Measurements from ENCODE around the gene ROR2.

ROR2 gene

DNA sequence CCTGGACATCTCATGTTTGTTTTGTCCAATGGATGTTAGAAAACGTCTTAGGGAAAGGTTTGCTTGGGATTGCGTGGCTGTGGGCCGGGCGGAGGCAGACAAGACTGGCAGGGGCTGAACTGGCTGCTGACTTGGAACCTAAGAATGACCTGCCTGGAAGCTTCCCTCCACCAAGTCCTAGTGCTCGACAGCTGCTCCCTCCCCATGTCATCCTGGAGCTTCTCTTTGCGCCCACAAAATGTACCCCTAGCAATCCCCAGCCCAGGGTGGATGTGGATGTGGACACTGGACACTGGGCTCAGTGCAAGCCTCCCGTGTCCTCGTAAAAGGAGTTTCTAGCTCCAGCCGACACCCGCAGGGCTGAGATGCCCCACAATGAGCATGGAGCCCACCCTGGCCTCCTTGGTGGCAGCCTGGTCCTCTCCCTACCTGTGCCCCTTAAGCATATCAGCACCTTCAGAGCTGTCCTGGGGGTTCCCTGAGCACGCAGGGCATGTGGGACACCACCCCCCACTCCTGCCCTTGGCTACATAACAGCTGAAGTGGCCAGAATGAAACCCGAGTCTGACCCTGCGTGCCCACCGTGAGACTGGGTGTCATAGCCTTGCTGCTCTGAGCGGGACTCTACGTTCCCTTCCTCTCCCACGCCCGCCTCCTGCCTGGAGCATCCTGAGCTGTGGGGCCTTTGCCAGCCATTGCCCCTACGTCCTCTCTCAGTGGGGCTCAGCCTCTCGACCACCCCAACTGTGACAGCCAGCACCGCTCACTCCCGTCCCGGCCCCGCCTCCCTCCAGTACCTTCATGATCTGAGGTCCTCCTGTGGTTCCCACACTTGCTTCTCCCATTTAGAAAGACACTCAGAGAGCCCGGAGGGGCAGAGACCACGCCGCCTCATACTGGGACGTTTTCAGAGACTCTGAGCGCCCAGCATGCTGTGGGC lies 180.8 kb downstream of the ROR2 start:
- no peak for DNase-seq

DNA sequence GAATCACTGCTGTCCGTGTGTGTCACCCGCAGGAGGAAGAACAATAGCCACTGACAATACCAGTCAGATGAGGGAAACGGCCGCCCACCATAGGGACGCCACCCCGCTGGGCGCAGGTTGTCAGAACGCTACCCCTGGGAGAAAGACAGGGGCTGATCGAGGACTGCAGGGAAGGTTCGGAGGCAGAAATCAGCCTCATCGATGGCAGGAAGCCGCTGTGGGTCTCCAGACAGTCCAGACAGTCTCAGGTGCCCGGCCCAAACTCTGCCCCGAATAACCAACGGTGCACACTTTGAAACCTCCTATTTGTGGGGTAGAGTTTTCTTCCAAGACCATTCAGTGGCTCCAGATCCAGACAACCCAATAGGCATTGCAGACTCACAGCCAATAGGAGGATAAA lies 181.5 kb downstream of the ROR2 start:
- DNase-seq = no peak

DNA sequence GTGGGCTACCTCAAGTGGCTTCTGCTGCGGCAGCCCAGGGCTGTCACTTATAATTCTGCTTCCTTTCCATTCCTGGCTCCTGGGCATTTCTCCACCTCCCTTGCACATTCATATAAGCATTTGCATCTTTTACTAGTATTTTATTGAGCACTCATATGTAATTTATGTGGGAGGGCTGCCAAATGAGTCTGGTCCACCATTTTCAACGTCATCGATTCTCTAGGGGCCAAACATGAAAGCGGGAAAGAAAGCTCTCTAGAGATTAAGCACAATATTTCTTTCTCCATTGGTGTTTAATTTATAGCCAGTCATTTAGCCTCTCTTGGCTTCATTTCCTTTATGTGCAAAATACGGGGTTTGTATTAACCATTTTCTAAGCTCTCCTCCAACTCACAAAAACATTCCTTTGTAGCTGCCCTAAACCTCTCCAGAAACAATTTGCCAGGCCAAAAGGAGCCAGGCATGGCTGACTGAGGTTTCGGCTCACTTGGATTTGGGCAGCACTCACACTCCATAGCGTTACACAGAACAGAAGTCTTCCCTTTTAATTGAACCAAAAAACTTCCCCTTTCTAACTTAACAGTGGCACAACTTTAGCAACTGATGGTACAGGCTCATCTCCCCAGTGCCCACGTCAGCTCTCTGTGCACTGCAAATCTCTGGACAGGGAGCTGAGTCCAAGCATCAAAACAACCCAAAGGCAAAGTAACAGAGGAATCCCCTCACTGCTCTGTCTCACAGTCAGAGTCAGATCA lies 183.5 kb downstream of the ROR2 start:
- DNase-seq = no peak

DNA sequence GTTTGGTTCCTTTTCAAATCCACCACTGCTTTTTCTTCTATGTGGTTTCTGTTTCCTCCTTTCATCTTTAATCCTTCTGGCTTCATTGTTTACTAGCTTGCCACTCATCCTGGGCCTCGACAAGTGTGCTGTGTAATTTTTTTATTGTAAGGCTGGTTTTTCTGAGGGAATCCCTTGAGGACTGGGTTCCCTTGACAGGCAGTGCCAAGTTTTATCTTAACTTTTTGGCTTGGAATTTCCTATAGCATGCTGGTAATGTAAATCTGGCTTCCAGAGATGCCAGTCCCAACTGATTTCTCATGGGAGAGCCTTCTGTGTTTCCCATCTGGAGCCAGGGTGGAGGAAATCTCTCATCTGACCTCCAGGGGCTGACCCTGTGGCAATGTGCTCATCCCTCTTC lies 184.7 kb downstream of the ROR2 start:
- no peak for DNase-seq

DNA sequence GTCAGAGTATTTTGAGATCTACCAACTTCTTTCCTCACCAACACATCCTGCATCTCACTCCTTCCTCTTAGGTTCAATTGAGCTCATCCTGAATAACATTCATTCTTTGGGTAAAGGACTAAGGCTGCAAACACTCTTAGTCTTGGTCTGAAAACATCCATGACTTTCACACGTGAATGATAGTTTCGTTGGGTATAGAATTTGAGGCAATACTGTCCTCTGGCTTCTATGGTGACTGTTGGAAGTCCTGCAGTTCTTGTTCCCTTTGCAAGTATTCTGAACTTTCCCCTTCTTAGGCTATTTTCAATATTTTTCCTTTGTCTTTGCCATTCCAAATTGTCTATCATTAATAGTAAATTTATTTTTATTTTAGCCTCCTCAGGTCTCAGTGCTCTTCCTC lies 185.4 kb downstream of the ROR2 start:
- no peak for DNase-seq

DNA sequence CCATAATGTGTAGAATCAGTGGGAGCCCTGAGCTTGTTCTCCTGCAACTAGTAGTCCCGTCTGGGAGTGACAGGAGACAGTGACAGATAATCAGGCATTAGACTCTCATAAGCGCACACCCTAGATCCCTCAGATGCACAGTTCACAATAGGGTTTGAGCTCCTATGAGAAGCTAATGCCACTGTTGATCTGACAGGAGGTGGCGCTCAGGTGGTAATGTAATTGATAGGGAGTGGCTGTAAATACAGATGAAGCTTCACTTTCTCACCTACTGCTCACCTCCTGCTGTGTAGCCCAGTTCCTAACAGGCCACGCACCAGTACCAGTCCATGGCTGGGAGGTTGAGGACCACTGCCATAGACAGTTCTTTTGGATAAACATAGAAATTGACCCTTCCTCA lies 188.7 kb downstream of the ROR2 start:
- DNase-seq = no peak

DNA sequence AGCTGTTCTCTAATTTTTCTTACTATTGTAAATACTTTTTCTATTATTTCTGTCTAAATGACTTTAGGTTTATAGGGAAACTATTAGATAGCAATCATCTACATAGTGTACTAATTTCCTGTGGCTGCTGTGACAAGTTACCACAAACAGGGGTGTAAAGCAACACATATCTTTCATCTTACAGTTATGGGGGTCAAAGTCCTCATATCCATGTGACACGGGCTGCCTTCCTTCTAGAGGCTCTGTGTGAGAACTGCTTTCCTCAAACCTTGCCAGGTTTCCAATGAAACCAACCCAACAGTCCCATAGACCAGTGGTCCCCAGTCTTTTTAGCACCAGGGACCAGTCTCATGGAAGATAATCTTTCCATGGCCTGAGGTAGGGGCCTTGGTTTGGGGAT lies 189.1 kb downstream of the ROR2 start:
- DNase-seq = no peak

DNA sequence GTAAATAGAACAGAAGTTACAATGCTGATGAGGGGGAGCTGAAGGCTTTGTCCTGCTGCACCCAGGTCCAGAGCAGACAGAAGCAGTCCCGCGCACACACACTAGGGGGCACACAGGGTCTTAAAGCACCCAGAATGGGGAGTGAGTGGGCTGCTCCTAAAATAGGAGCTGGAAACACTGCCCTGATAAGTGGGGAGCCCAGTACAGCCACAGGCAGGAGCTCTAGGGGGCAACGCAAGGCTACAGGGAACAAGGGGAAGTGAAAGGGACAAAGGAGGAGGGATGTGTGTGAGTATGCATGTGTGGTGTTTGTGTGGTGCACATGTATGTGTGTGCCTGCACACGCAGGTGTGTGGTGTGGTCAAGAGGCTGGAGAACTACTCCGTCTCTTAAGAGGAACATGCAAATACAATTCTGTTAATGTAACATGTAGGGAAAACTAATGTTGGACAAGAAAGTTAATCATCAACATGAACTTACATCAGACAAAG lies 191.5 kb downstream of the ROR2 start:
- DNase-seq = peak; percentile 39 to 43

DNA sequence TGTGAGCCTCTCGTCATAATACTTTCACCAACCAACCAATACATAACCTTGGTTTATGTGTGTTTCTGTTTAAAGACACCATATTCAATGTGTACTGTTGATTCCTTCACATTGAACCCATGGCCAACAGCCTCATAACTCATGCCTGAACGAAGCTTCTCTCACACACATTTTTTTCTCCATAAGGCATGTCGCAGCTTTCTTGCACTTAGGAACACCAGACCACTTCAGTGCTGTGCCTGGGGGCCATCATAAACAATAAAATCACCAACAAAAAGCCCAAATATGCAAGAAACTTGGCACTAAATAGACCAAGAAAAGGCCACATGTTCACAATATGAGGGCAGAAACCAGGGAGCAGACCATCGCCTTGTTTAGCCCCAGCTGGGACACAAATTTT lies 192.2 kb downstream of the ROR2 start:
- no peak for DNase-seq

DNA sequence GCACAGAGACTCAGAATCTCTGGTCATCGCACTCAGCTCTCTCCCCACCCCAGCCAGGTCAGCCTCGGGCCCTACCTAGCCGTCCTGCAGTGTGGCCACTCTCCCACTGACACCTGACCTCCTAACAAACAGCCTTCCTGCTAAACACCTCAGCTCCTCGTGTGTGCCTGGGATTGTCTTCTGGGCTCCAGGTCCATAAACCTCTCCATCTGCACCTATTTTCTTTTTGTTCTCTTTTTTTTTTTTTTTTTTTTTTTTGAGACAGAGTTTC lies 193.6 kb downstream of the ROR2 start:
- no peak for DNase-seq

DNA sequence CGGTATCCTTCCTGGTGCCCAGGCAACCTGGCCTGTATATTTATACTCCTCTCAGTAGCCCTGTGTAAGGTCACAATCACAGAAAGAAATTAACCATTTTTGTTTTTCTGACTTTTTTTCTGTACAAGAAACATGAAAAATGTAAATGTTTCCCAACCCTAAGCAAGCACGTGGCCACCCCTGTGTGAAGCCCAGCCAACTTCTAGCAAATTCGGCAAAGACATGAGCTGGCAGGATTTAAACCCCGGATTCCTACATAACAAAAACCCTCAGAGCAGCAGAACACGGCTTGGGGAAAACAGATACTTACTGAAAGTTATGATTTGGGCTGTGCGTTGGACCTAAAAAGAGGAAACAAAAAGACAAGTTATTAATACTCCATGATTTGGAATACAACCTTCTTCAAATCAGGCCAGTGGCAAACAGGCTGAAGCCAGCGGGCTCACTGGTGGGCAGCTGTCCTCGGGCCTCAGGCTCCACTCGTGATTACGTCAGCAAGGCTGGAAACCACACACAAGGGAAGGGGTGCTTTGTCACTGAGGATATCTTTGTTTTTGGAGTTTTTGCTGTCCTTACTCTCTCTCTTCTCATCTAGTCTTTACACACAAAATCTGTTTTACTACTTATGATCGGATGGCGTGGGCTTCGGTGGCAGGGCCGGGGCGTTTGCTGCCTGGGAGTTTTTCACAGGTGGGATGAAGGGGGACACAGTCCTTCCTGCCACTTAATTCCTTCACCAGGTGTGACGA lies 194.1 kb downstream of the ROR2 start:
- DNase-seq = no peak

DNA sequence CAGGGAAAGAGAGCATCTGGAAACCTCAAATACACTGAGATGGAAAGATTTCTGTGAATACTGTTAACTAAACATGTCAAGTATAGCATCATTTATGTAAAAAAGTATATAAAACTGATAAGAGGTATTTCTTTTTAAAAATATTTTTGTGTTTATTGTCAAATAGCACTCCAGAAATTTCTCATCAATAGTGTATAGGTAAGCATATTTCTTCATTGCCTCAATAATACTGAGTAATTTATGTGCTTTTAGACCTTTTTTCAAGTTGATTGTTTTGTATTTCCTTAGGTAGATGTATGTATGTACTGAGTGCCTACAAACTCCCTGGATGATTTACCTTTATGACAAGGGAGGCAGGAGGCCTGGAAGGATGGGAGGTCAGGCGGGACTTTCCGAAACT lies 196.3 kb downstream of the ROR2 start:
- no peak for DNase-seq

DNA sequence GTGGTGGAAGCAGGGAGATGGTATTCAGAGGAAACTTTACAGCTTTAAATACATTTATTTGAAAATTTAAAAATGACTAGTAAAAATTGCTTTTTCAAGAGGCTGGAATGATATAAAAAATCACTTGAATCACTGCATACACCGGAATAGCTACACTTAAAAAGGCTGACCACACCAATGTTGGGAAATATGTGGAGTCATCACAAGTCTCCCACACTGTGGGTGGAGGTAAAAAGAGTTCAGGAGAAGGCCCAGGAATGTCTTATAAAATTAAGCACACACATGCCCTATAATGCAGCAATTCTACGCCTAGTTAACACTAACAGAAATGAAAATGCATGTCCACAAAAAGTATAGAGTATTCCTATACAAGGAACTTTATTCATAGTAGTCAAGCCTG lies 198.1 kb downstream of the ROR2 start:
- no peak for DNase-seq

DNA sequence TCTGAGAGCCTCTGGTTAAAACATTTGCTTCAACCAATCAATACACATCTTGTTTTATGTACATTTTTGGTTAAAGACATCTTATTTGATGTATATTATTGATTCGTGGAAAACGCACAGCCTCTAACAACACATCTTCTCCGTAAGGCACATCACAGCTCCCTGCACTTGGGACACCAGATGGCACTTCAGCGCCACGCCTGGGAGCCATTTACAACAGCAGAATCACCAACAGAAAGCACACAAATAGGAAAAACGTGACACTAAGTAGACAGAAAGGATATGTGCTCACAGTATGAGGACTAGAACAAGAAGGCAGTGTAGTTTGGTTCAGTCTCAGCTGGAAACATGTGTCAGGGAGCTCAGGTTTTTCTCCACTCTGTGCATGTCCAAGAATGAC lies 199.7 kb downstream of the ROR2 start:
- DNase-seq = no peak

DNA sequence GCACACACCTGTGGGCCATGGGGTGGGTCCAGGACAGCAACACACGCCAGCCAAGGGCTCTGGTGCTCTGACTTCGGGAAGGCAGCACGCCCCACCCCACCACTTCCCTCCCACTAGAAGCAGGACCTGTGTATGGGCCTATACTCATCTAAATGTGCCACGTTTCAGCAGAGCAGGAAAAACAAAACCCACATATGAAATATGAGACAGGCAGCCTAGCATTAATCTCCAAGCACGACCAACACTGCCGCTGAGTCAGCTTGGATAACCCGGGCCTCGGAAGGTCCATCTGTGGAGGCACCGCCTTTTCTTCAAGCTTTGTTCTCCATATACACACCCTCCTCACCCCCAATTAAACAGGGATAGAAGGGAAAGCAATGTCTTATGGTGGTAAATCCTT lies 203.1 kb downstream of the ROR2 start:
- DNase-seq = no peak

DNA sequence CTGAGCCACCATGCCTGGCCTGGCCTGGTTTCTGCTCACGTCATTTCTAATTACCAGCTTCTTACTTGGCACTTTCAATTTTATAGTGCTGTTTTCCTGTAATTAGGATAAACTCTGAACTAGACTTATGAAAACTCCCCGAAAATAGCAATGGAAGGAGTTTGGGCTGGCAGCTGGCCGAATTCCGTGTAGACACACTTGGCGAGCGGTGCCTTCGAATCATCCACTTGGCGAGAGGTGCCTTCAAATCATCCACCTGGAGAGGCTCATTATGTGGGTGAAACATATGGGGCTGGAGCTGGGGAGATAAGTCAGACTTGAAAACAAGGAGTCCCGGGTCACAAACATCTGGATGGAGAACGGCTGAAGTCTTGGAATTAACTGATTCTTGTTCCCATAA lies 203.7 kb downstream of the ROR2 start:
- DNase-seq = no peak

DNA sequence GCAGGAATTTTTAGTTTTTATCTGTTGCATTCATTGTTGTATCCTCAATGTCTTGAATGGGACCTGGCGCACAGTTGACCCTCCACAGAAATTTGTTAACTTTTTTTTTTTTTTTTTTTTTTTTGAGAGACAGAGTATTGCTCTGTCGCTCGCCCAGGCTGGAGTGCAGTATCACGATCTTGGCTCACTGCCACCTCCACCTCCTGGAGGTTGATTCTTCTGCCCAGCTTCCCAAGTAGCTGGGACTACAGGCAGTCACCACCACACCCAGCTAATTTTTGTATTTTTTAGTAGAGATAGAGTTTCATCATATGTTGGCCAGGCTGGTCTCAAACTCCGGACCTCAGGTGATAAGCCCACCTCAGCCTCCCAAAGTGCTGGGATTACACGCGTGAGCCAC lies 205.9 kb downstream of the ROR2 start:
- no peak for DNase-seq

DNA sequence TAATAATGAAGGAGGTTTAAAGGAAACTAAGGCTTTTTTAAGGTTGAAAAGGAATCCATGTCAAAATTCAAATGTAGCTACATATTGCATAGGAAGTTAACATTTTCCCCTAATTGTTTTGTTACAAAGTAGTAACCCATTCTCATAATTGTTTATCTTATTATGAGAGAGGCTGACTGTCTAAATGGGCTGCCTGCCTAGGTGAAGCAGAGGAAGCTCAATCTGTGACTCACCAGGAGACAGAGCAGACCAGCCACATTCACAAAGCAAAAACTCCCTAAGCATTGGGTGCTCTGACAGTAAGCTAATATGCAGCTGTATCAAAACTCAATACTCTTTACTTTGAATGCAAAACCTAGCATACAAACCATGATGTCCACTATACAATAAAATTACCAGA lies 208.5 kb downstream of the ROR2 start:
- DNase-seq = no peak

DNA sequence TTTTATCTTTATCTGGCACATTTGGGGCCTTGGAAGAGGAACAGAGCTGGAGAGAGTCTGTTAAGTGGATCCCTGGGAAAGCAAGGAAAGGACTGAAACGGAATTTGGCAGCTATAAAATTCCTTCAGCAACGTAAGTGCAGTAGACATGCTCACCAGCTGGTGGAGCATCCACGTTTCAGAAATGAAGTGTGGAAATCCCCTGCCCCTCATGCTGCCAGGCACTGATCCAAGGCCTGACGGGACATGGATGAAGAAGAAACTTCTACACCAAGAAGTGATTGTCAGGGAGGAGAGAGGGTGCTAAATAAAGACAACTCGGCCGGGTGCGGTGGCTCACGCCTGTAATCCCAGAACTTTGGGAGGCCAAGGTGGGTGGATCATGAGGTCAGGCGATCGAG lies 209.3 kb downstream of the ROR2 start:
- DNase-seq = no peak

DNA sequence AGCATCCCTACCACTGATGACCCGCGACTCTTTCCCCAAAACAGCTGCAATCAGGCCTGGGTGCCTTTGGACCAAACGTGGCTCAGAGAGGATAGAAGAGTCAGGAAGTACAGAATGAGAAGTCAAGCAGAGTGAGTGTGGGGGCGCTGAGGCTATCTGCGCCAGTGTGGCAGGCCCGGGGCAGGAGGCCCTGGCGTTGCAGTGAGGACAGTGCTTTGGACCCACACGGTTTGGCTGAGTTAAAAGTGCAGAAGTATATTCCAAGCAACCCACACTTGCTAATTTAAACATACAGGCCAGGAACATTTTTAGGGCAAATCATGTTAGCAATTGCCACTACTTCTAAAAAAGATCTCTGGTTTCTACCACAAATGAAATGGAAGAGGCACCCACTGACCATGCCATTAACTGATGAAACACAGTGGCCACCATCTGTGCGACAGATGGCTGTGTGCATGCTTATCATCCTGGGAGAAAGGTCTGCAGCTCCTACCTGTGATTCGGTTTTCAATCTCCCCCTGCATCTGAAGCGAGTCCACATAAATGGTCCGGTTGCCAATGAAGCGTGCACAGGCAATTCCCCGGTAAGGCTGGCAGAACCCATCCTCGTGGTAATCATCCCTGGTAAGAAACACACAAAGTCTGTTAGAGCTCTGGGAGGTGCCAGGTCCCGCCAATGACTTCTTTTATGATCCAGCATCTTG lies 213.0 kb downstream of the ROR2 start:
- DNase-seq = no peak

DNA sequence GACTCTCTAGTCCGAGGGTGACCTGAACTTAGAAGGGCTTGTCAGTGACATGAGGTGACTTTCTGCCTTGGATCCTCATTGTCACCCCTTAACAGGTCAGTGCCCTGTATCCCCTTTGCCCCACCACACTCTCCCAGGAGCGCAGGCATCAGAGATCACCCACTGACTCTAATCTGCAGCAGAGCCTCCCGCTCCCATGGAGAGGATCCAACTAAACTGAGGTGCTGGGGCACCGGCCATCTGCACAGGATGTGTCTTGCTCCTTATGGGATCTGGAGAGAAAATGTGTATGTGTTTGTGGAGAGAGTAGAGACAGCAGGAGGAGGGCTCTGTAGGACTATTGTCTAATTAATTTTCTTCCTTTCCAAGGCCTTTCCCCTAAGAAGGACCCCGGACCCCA lies 213.7 kb downstream of the ROR2 start:
- DNase-seq = no peak

DNA sequence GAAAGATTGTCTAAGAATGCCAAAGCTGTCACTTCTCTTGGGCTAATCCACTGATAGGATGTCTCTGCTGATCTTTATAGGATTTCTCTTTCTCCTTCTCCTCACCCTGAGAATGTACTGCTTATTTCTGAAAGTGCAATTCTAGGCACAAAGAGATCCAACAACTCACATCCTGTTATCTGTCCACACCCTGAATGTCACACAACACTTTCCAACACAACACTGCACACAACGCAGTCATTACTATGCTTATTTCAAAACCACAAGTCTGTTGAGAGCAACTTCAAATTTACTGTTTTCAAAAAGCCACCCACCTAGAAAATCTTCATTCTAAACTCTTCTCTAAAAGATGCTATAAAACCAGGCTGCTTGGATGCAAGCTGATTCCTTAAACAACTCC lies 215.0 kb downstream of the ROR2 start:
- DNase-seq = no peak

DNA sequence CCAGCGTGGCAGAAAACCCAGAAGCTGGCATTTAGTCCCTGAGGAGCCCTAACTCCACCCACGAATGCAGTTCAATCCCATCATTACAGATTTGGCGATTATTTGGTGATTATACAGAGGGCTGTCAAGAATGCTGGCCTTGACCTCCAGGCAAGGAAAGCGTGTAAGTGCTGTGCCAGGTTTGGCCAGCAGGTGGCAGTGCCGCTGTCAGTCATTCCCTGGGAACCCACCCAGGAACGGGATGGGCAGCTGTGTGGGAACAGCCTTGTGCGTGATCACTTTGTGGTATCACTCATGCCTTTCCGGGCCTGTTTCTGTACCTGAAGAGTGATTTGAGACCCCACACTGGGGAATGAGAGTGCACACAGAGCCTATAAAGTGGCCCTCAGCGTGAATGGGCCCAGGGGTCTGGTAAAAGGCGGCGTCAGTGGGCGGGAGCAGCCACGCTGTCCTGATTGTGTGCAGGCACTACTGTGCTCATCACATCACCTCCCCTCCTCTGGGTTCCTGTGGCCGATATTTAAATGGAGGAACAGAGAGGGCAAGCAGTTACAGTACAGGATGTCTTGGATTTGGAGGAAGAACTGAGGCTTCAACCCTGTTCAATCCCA lies 215.6 kb downstream of the ROR2 start:
- DNase-seq = peak; percentile 66 to 70

Data from stimulated activated CD4-positive, alpha-beta T cell treated with anti-CD3 and anti-CD28 coated beads, Interleukin-2, amount 100 ng/mL, for 48 hours (primary cell).